ENCODE measurements around the gene IFIT1B. TPM values are rescaled to one million over a fixed set of nuclear protein-coding genes. Genes with fewer than 3 reads are reported as not detected.

IFIT1B gene, protein sequence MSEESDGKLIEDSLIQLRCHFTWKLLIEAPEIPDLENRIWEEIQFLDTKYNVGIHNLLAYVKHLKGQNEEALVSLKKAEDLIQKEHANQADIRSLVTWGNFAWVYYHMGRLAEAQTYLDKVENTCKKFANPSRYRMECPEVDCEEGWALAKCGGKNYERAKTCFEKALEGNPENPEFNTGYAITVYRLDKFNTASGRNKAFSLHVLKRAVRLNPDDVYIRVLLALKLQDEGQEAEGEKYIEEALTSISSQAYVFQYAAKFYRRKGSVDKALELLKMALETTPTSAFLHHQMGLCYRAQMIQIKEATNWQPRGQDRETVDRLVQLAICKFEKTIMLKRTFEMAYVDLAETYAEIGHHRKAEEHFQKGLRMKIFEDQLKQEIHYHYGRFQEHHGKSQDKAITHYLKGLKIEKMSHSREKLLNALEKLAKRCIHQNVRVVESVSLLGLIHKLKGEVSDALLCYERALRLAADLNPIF
- total RNA-seq (2022; extraction: Qiagen RNA extraction; ENCODE audit: low read depth) = not detected in 5 replicates

DNA sequence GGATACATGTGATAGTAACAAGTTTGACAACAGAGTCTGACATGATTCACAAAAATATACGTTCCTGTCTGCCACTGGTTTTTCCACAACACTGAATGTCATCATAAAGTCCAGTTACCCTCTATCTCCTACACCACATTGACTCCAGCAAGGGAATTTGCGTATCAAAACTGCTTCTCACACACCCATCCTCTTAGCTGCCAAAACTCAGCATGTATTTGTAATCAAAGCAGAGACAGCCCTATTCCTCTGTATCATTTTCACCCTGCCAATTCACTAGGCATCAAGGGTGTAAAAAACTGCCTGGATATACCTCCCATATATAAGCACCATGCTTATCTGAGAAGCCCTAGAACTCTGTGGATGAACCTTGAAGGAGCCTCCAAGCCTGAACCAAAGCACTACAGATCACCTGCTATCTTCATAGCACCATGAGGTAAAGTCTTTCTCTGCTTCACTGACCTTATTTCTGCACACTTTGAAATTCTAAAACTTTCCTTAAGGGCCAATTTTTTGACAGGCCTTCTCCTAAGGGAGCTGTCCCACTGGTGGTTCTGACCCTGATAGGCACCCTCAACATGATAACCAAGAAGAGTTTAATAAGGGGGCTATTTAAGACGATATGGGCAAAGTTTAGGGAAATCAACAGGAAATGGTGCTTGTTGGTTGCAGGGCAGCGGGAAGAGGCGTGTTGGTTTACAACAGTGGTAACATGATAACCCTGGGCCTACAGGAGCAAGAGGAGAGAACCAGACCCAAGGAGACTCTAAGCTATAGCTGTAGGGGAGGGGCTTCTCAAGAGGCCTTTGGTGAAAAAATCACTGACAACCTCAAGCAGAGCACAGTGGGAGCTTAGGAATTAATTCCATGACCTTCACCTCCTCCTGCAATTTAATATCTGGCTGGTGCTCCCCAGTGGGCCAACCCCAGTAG lies at the start of gene IFIT1B:
TSS of gene IFIT1B (plus strand) at position 352 of the 933 bp plus-strand sequence. CDS start at position 432, 80 bp downstream.

DNA sequence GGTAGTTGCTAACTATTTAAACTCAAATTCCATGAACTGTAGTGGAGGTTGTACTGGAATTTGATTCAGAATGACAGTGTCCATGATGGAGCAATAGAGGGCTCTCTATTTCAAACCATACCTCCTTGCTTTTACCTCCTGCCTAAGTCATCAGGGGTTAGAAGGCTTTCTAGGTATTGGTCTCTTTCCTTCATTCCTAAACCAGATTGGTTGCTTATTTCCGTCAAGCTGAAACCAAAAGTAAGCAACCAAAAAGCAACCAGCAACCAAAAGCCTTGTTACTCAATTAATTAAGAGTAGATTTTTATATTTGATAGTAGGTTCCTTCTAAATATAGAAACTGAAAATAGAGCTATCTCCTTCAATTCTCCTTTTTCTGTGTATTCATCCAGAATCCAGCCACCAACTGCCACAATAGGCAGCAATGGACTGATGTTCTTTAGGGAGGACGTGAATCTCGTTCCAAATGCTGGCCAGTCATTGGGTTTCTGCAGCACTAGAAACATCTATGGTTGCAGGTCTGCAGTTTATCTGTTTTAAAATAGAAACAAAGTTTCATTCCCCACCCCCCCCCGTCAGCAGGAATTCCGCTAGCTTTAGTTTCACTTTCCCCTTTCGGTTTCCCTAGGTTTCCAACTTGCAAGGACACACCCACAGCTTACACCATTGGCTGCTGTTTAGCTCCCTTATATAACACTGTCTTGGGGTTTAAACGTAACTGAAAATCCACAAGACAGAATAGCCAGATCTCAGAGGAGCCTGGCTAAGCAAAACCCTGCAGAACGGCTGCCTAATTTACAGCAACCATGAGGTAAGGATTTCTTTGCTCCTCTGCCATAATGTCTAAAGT lies 14.3 kb downstream of the IFIT1B start, which contains the start of gene IFIT1:
TSS of gene IFIT1 (plus strand) at position 717 of the 850 bp plus-strand sequence. CDS start at position 807, 90 bp downstream.

DNA sequence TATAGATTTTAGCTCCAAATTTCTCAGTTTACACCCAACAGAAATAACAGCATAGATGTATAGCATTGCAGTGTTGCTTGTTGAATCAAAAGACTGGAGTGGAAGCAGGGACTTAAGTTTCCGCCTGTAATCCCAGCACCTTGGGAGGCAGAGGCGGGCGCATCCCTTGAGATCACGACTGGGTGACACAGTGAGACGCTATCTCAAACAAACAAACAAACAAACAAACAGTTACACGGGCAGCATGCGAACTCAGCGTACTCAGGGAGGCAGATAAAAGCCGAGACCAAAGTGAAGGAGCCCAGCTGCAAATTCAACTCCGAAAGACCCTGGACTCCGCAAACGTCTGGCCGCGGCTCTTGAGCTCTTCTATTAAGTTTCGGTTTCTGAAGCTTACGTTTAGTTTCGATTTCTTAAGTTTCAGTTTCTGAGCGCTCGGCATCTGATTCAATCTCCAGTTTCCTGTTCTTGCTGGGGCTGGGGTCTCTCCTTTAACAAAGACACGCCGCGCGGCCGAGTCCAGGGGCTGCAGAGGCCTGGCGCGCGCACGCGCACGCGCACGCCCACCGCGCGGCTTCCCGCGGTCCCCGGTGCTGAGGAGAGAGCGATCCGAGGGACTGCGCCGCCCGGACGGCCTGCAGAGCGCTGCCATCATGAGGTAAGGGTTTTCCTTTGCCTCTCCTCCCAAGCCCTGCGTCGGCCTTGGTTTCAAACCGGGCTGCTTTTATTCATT lies 36.5 kb downstream of the IFIT1B start, which contains the start of gene IFIT5:
TSS of gene IFIT5 (plus strand) at position 423 of the 733 bp plus-strand sequence. CDS start at position 654, 231 bp downstream.

Other genes starting within 250 kb of the IFIT1B start
- 0.06 to 0.07 TPM in 2 of 5 replicates, not detected in the others for gene CH25H, start 170.7 kb upstream of the IFIT1B start, total RNA-seq (2022; extraction: Qiagen RNA extraction; ENCODE audit: low read depth)
- gene LIPA, start 126.3 kb upstream of the IFIT1B start, total RNA-seq (2022; extraction: Qiagen RNA extraction; ENCODE audit: low read depth) = 41.8 to 56.8 TPM (median 51.2 TPM) in 5 replicates
- 2.5 to 5.4 TPM (median 3.4 TPM) in 5 replicates for gene IFIT2, start 76.0 kb upstream of the IFIT1B start, total RNA-seq (2022; extraction: Qiagen RNA extraction; ENCODE audit: low read depth)
- 4.9 to 8.4 TPM (median 6.5 TPM) in 5 replicates for gene IFIT3, start 50.1 kb upstream of the IFIT1B start, total RNA-seq (2022; extraction: Qiagen RNA extraction; ENCODE audit: low read depth)
- 4.6 to 7.6 TPM (median 5.5 TPM) in 5 replicates for gene IFIT1, start 14.6 kb downstream of the IFIT1B start, total RNA-seq (2022; extraction: Qiagen RNA extraction; ENCODE audit: low read depth)
- 7.3 to 11.4 TPM (median 9.3 TPM) in 5 replicates for gene IFIT5, start 36.5 kb downstream of the IFIT1B start, total RNA-seq (2022; extraction: Qiagen RNA extraction; ENCODE audit: low read depth)
- gene SLC16A12, start 157.5 kb downstream of the IFIT1B start, total RNA-seq (2022; extraction: Qiagen RNA extraction; ENCODE audit: low read depth) = 0.02 to 0.04 TPM in 2 of 5 replicates, not detected in the others

Data from A549 treated with DMSO at 1 μM for 4 hours (cell line).